GM23338 (cell line): ENCODE measurements around the gene ZNF488. TPM values are rescaled to one million over a fixed set of nuclear protein-coding genes. Genes with fewer than 3 reads are reported as not detected.

Experiments used
- ATAC-seq: fragments of 200-7000 bp; cut with Tn5 transposase; 3 replicates; pipeline ENCODE4 v1.9.1; 2020
- DNase-seq: peaks from one replicate; pipeline ENCODE4 v3.0.0-alpha.2; 2015; ENCODE audit warnings: low spot score
- H2AFZ ChIP-seq: fragments of 200-600 bp; sonication (generic); 2 replicates; pipeline ENCODE4 v1.8.0; 2016; ENCODE audit warnings: antibody characterized with exemption, mild to moderate bottlenecking, moderate library complexity
- H3F3A ChIP-seq: fragments of 200-600 bp; sonication (generic); replicated peaks from 2 replicates; pipeline ENCODE4 v1.8.0; 2017; ENCODE audit warnings: antibody characterized with exemption, mixed run types, low read depth
- H3K27ac ChIP-seq: fragments of 200-600 bp; sonication (generic); 2 replicates; pipeline ENCODE4 v1.6.1; 2016; ENCODE audit warnings: low read depth
- H3K27me3 ChIP-seq: fragments of 200-600 bp; sonication (generic); 2 replicates; pipeline ENCODE4 v1.8.0; 2016; ENCODE audit warnings: mild to moderate bottlenecking, mixed run types, moderate library complexity; ENCODE audit not compliant: insufficient read depth
- H3K36me3 ChIP-seq: fragments of 200-600 bp; sonication (generic); 2 replicates; pipeline ENCODE4 v1.8.0; 2016; ENCODE audit warnings: mild to moderate bottlenecking; ENCODE audit not compliant: insufficient read depth
- H3K4me1 ChIP-seq: fragments of 200-600 bp; sonication (generic); 2 replicates; pipeline ENCODE4 v1.8.0; 2016; ENCODE audit warnings: mild to moderate bottlenecking, moderate library complexity; ENCODE audit not compliant: insufficient read depth
- H3K4me2 ChIP-seq: fragments of 200-600 bp; sonication (generic); 2 replicates; pipeline ENCODE4 v1.7.1; 2017; ENCODE audit warnings: mixed run types
- H3K4me3 ChIP-seq: fragments of 200-600 bp; sonication (generic); 2 replicates; pipeline ENCODE4 v1.6.1; 2016; ENCODE audit warnings: mixed run types
- H3K79me2 ChIP-seq: fragments of 200-600 bp; sonication (generic); replicated peaks from 2 replicates; pipeline ENCODE4 v1.8.0; 2017; ENCODE audit warnings: mild to moderate bottlenecking; ENCODE audit not compliant: insufficient read depth
- H3K9me2 ChIP-seq: fragments of 200-600 bp; sonication (generic); 2 replicates; pipeline ENCODE4 v1.8.0; 2017; ENCODE audit not compliant: insufficient read depth
- H4K20me1 ChIP-seq: fragments of 200-600 bp; sonication (generic); replicated peaks from 2 replicates; pipeline ENCODE4 v1.8.0; 2017; ENCODE audit warnings: mild to moderate bottlenecking; ENCODE audit not compliant: insufficient read depth
- H3K27ac Mint-ChIP-seq: 2 replicates; pipeline ENCODE4 v1.8.0; 2020; ENCODE audit warnings: inconsistent platforms, mild to moderate bottlenecking, moderate library complexity, mixed read lengths
- H3K27me3 Mint-ChIP-seq: 3 replicates; pipeline ENCODE4 v1.8.0; 2022; ENCODE audit warnings: low read depth, mild to moderate bottlenecking, moderate library complexity, mixed read lengths, inconsistent platforms; ENCODE audit not compliant: insufficient read depth, poor library complexity
- H3K36me3 Mint-ChIP-seq: 3 replicates; pipeline ENCODE4 v1.8.0; 2021; ENCODE audit warnings: low read depth, mild to moderate bottlenecking, inconsistent platforms, moderate library complexity, mixed read lengths
- H3K4me1 Mint-ChIP-seq: 3 replicates; pipeline ENCODE4 v1.8.0; 2020; ENCODE audit warnings: mild to moderate bottlenecking, inconsistent platforms, mixed read lengths
- H3K4me3 Mint-ChIP-seq: 3 replicates; pipeline ENCODE4 v1.8.0; 2021; ENCODE audit warnings: moderate library complexity, mild to moderate bottlenecking, inconsistent platforms, mixed read lengths
- H3K9me3 Mint-ChIP-seq: 3 replicates; pipeline ENCODE4 v1.8.0; 2020; ENCODE audit warnings: moderate library complexity, mild to moderate bottlenecking, inconsistent platforms, mixed read lengths
- CREB1 ChIP-seq: fragments of 250-450 bp; sonication (Bioruptor Pico); IDR thresholded peaks from 2 replicates; pipeline ENCODE4 v1.5.0; 2020; ENCODE audit warnings: low read depth, mild to moderate bottlenecking, moderate library complexity
- EZH2 ChIP-seq: fragments of 200-600 bp; sonication (generic); IDR thresholded peaks from one replicate; pipeline ENCODE4 v1.8.0; 2017; ENCODE audit warnings: antibody characterized with exemption, mild to moderate bottlenecking, low read depth; ENCODE audit not compliant: unreplicated experiment
- EZH2phosphoT487 ChIP-seq: fragments of 200-600 bp; sonication (generic); IDR thresholded peaks from one replicate; pipeline ENCODE4 v1.8.1; 2018; ENCODE audit warnings: antibody characterized with exemption; ENCODE audit not compliant: unreplicated experiment
- JUNB ChIP-seq: IDR thresholded peaks from one replicate; pipeline ENCODE4 v1.6.1; 2016; ENCODE audit warnings: antibody characterized with exemption; ENCODE audit not compliant: unreplicated experiment
- NANOG ChIP-seq: IDR thresholded peaks from 2 replicates; pipeline ENCODE4 v1.6.1; 2016; ENCODE audit warnings: antibody characterized with exemption, borderline replicate concordance
- POLR2AphosphoS5 ChIP-seq: IDR thresholded peaks from 2 replicates; pipeline ENCODE4 v1.6.1; 2016; ENCODE audit warnings: antibody characterized with exemption, low read depth
- STAT1 ChIP-seq: IDR thresholded peaks from one replicate; pipeline ENCODE4 v1.6.1; 2016; ENCODE audit warnings: antibody characterized with exemption; ENCODE audit not compliant: unreplicated experiment
- ZNF114 ChIP-seq: fragments of 250-450 bp; sonication (Bioruptor Pico); IDR thresholded peaks from 2 replicates; pipeline ENCODE4 v1.5.0; 2020; ENCODE audit warnings: mild to moderate bottlenecking, moderate library complexity
- ZNF331 ChIP-seq: fragments of 250-450 bp; sonication (Bioruptor Pico); IDR thresholded peaks from 2 replicates; pipeline ENCODE4 v1.5.0; 2020; ENCODE audit warnings: low read depth, mild to moderate bottlenecking, moderate library complexity
- polyA plus RNA-seq: library from polyadenylated mRNA; unstranded; fragments of >200 nt; fragmentation: Nextera tagmentation; extraction: Ambion mirVana; gene quantifications from 2 replicates; pipeline ENCODE4 v1.2.1, GENCODE V29; 2016
- total RNA-seq: library from RNA; depleted of rRNA; stranded (reverse); fragments of >200 nt; shearing (Covaris generic); gene quantifications from 2 replicates; pipeline ENCODE4 v1.2.3, GENCODE V29; 2014
- TF ChIP-seq, protein P1 (sequence below): fragments of 250-450 bp; sonication (Bioruptor Pico); IDR thresholded peaks from 2 replicates; pipeline ENCODE4 v1.5.0; 2020; ENCODE audit warnings: mild to moderate bottlenecking, moderate library complexity
- TF ChIP-seq, protein P2 (sequence below): IDR thresholded peaks from one replicate; pipeline ENCODE4 v1.6.1; 2018; ENCODE audit warnings: antibody characterized with exemption; ENCODE audit not compliant: unreplicated experiment
- TF ChIP-seq, protein P3 (sequence below): IDR thresholded peaks from 2 replicates; pipeline ENCODE4 v1.6.1; 2016; ENCODE audit warnings: antibody characterized with exemption
- TF ChIP-seq, protein P4 (sequence below), 2 experiments: fragments of 200-600 bp in 1 of 2; sonication (generic) in 1 of 2; conservative IDR thresholded peaks; 2 replicates each; pipeline versions ENCODE4 v1.5.1 to v1.6.1; 2016 to 2017; ENCODE audit warnings: antibody characterized with exemption in 2 of 2, low read depth in 2 of 2, mild to moderate bottlenecking in 2 of 2, moderate library complexity in 1 of 2

The ZNF488 gene
- total and polyA plus RNA-seq, 2 experiments from 2014 or later, result 2.5 to 5.2 TPM

DNA sequence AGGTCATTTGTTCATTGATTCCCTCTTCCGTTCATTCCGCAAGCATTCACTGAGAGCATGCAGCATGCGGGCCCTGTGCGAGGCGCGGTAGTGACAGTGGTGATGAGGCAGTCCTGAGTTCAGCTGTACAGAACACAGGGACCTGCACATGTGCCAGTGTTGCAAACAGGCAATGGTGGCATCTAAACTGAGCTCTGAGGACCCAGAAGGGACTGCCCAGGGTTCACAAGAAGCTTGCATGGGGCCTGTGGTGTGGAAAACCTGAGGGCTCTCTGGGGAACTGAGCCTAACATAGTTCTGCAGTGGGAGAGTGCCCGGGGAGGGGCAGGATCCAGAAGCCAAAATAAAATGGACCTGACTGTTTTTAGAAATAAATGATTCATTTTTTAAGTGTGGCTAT is 13.2 kb downstream of the ZNF488 start:
- H3K36me3 ChIP-seq, result no peaks in the 10 kb centered on the region
- Mint-ChIP-seq H3K4me3 (no peak overlapping the region), H3K36me3 (no peaks in the 10 kb centered on the region; the same call in 2 of the 3 replicates), H3K9me3 (no peaks in the 10 kb centered on the region), H3K27ac (no peak overlapping the region), H3K27me3 (peaks cover 6% of the 10 kb centered on the region), H3K4me1 (peaks cover 21% of the 10 kb centered on the region)
- H3K27me3 ChIP-seq, result no peaks in the 10 kb centered on the region
- H3K27ac ChIP-seq, result no peak overlapping the region
- H3K4me1 ChIP-seq, result peaks cover 13% of the 10 kb centered on the region
- DNase-seq (no peak), ATAC-seq (no peak)
- no peak overlapping the region for H2AFZ ChIP-seq
- no peaks in the 10 kb centered on the region for H3K79me2 ChIP-seq
- no peaks in the 10 kb centered on the region for H3K9me2 ChIP-seq
- H3F3A ChIP-seq, result no peaks in the 10 kb centered on the region
- no peaks in the 10 kb centered on the region for H4K20me1 ChIP-seq
- TF ChIP-seq, protein P1, sequence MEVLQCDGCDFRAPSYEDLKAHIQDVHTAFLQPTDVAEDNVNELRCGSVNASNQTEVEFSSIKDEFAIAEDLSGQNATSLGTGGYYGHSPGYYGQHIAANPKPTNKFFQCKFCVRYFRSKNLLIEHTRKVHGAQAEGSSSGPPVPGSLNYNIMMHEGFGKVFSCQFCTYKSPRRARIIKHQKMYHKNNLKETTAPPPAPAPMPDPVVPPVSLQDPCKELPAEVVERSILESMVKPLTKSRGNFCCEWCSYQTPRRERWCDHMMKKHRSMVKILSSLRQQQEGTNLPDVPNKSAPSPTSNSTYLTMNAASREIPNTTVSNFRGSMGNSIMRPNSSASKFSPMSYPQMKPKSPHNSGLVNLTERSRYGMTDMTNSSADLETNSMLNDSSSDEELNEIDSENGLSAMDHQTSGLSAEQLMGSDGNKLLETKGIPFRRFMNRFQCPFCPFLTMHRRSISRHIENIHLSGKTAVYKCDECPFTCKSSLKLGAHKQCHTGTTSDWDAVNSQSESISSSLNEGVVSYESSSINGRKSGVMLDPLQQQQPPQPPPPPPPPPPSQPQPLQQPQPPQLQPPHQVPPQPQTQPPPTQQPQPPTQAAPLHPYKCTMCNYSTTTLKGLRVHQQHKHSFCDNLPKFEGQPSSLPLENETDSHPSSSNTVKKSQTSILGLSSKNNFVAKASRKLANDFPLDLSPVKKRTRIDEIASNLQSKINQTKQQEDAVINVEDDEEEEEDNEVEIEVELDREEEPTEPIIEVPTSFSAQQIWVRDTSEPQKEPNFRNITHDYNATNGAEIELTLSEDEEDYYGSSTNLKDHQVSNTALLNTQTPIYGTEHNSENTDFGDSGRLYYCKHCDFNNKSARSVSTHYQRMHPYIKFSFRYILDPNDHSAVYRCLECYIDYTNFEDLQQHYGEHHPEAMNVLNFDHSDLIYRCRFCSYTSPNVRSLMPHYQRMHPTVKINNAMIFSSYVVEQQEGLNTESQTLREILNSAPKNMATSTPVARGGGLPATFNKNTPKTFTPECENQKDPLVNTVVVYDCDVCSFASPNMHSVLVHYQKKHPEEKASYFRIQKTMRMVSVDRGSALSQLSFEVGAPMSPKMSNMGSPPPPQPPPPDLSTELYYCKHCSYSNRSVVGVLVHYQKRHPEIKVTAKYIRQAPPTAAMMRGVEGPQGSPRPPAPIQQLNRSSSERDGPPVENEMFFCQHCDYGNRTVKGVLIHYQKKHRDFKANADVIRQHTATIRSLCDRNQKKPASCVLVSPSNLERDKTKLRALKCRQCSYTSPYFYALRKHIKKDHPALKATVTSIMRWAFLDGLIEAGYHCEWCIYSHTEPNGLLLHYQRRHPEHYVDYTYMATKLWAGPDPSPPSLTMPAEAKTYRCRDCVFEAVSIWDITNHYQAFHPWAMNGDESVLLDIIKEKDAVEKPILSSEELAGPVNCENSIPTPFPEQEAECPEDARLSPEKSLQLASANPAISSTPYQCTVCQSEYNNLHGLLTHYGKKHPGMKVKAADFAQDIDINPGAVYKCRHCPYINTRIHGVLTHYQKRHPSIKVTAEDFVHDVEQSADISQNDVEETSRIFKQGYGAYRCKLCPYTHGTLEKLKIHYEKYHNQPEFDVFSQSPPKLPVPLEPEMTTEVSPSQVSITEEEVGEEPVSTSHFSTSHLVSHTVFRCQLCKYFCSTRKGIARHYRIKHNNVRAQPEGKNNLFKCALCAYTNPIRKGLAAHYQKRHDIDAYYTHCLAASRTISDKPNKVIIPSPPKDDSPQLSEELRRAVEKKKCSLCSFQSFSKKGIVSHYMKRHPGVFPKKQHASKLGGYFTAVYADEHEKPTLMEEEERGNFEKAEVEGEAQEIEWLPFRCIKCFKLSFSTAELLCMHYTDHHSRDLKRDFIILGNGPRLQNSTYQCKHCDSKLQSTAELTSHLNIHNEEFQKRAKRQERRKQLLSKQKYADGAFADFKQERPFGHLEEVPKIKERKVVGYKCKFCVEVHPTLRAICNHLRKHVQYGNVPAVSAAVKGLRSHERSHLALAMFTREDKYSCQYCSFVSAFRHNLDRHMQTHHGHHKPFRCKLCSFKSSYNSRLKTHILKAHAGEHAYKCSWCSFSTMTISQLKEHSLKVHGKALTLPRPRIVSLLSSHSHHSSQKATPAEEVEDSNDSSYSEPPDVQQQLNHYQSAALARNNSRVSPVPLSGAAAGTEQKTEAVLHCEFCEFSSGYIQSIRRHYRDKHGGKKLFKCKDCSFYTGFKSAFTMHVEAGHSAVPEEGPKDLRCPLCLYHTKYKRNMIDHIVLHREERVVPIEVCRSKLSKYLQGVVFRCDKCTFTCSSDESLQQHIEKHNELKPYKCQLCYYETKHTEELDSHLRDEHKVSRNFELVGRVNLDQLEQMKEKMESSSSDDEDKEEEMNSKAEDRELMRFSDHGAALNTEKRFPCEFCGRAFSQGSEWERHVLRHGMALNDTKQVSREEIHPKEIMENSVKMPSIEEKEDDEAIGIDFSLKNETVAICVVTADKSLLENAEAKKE (CRISPR knock-in tag), result no peak
- no peak for TF ChIP-seq STAT1
- TF ChIP-seq JUNB, result no peak
- no peak for TF ChIP-seq POLR2AphosphoS5
- TF ChIP-seq, protein P2, sequence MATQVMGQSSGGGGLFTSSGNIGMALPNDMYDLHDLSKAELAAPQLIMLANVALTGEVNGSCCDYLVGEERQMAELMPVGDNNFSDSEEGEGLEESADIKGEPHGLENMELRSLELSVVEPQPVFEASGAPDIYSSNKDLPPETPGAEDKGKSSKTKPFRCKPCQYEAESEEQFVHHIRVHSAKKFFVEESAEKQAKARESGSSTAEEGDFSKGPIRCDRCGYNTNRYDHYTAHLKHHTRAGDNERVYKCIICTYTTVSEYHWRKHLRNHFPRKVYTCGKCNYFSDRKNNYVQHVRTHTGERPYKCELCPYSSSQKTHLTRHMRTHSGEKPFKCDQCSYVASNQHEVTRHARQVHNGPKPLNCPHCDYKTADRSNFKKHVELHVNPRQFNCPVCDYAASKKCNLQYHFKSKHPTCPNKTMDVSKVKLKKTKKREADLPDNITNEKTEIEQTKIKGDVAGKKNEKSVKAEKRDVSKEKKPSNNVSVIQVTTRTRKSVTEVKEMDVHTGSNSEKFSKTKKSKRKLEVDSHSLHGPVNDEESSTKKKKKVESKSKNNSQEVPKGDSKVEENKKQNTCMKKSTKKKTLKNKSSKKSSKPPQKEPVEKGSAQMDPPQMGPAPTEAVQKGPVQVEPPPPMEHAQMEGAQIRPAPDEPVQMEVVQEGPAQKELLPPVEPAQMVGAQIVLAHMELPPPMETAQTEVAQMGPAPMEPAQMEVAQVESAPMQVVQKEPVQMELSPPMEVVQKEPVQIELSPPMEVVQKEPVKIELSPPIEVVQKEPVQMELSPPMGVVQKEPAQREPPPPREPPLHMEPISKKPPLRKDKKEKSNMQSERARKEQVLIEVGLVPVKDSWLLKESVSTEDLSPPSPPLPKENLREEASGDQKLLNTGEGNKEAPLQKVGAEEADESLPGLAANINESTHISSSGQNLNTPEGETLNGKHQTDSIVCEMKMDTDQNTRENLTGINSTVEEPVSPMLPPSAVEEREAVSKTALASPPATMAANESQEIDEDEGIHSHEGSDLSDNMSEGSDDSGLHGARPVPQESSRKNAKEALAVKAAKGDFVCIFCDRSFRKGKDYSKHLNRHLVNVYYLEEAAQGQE, result no peak
- TF ChIP-seq, protein P3, sequence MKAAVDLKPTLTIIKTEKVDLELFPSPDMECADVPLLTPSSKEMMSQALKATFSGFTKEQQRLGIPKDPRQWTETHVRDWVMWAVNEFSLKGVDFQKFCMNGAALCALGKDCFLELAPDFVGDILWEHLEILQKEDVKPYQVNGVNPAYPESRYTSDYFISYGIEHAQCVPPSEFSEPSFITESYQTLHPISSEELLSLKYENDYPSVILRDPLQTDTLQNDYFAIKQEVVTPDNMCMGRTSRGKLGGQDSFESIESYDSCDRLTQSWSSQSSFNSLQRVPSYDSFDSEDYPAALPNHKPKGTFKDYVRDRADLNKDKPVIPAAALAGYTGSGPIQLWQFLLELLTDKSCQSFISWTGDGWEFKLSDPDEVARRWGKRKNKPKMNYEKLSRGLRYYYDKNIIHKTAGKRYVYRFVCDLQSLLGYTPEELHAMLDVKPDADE, result no peak
- TF ChIP-seq ZNF331 (CRISPR knock-in tag), result no peak
- TF ChIP-seq CREB1 (CRISPR knock-in tag), result no peak
- TF ChIP-seq EZH2phosphoT487, result no peak
- TF ChIP-seq, protein P4, sequence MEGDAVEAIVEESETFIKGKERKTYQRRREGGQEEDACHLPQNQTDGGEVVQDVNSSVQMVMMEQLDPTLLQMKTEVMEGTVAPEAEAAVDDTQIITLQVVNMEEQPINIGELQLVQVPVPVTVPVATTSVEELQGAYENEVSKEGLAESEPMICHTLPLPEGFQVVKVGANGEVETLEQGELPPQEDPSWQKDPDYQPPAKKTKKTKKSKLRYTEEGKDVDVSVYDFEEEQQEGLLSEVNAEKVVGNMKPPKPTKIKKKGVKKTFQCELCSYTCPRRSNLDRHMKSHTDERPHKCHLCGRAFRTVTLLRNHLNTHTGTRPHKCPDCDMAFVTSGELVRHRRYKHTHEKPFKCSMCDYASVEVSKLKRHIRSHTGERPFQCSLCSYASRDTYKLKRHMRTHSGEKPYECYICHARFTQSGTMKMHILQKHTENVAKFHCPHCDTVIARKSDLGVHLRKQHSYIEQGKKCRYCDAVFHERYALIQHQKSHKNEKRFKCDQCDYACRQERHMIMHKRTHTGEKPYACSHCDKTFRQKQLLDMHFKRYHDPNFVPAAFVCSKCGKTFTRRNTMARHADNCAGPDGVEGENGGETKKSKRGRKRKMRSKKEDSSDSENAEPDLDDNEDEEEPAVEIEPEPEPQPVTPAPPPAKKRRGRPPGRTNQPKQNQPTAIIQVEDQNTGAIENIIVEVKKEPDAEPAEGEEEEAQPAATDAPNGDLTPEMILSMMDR (conservative IDR thresholded peaks at IDR 0.05; ENCODE audit: low read depth in 2 of 2), result no peak
- no peak for TF ChIP-seq EZH2
- no peak for TF ChIP-seq ZNF114 (CRISPR knock-in tag)
- no peak for TF ChIP-seq NANOG
- H3K4me3 ChIP-seq, result no peak overlapping the region
- no peak overlapping the region for H3K4me2 ChIP-seq
